ENCODE measurements around the gene ULBP1. TPM values are rescaled to one million over a fixed set of nuclear protein-coding genes. Genes with fewer than 3 reads are reported as not detected.
"Not testable (repeated sequence)": the region's sequence is repeated elsewhere in the genome, so short reads cannot be mapped to it uniquely, and the experiment has no call there.

The ULBP1 gene
- total RNA-seq, 1 experiment from 2014 or later: 1.6 TPM

DNA sequence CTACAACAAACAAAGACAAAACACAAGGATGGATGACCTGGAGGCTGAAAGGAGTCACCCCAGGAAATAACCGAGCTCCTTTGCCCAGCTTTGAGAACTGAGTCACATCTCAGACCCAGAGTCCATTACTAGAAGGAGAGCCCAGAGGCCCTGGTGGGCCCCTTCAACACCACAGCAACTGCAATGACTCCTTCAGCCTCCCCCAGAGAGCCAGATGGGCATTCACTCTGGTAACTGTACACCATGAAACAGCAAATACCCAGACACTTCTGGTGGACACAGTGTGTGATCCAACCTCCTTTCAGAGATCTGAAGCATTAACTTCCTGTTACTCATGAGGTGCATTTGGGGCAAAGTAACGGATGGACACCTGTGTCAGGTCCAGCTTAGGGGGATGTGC lies 39.0 kb downstream of the ULBP1 start:
- Mint-ChIP-seq H3K9me3 (no peaks in the 10 kb centered on the region; a peak in 2 of 5 replicates), H3K27me3 (ENCODE audit: low read depth) (peaks cover 38% of the 10 kb centered on the region), H3K36me3 (ENCODE audit: insufficient read depth in 1 of 3, low read depth in 3 of 3) (peaks cover 0 to 17% (median 0%) of the 10 kb centered on the region in 3 experiments; a peak in 3 of 7 replicates), H3K4me1 (peaks cover 7 to 8% of the 10 kb centered on the region in 2 experiments), H3K27ac (no peak overlapping the region), H3K4me3 (no peak overlapping the region)
- no peak overlapping the region for H2BK120ac ChIP-seq (ENCODE audit: low read depth, low read length, poor library complexity, severe bottlenecking)
- H3K23ac ChIP-seq (ENCODE audit: insufficient read length, low read depth, low read length): no peak overlapping the region
- H2AFZ ChIP-seq (ENCODE audit: low read length): no peak overlapping the region
- H3K23me2 ChIP-seq (ENCODE audit: insufficient read length, low read depth, low read length, poor library complexity, severe bottlenecking): peaks cover 5% of the 10 kb centered on the region
- no peak overlapping the region for H3T11ph ChIP-seq (ENCODE audit: low read length)
- H2BK20ac ChIP-seq (ENCODE audit: low read depth, low read length, poor library complexity, severe bottlenecking): no peak overlapping the region
- H3K9me3 ChIP-seq (ENCODE audit: control insufficient read depth, low read depth, low read length): no peaks in the 10 kb centered on the region
- peaks cover 15% of the 10 kb centered on the region; the same call in 1 of the 2 replicates for H3K27me3 ChIP-seq (ENCODE audit: insufficient read depth, low read length)
- no peak overlapping the region for H3K56ac ChIP-seq (ENCODE audit: insufficient read length, low read depth, low read length)
- H3K79me1 ChIP-seq (ENCODE audit: insufficient read depth, low read depth, low read length, poor library complexity, severe bottlenecking): no peaks in the 10 kb centered on the region
- H3K4me2 ChIP-seq (ENCODE audit: insufficient read depth, insufficient read length, low read length): no peak overlapping the region
- TF ChIP-seq, protein P1, sequence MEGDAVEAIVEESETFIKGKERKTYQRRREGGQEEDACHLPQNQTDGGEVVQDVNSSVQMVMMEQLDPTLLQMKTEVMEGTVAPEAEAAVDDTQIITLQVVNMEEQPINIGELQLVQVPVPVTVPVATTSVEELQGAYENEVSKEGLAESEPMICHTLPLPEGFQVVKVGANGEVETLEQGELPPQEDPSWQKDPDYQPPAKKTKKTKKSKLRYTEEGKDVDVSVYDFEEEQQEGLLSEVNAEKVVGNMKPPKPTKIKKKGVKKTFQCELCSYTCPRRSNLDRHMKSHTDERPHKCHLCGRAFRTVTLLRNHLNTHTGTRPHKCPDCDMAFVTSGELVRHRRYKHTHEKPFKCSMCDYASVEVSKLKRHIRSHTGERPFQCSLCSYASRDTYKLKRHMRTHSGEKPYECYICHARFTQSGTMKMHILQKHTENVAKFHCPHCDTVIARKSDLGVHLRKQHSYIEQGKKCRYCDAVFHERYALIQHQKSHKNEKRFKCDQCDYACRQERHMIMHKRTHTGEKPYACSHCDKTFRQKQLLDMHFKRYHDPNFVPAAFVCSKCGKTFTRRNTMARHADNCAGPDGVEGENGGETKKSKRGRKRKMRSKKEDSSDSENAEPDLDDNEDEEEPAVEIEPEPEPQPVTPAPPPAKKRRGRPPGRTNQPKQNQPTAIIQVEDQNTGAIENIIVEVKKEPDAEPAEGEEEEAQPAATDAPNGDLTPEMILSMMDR (conservative IDR thresholded peaks at IDR 0.05): no peak
- H3K79me2 ChIP-seq (ENCODE audit: insufficient read depth, low read length): no peaks in the 10 kb centered on the region
- H2BK15ac ChIP-seq (ENCODE audit: low read depth, low read length): no peak overlapping the region
- no peak overlapping the region for H4K5ac ChIP-seq (ENCODE audit: insufficient read length, low read depth, low read length)
- H2AK5ac ChIP-seq (ENCODE audit: insufficient read length, low read length): no peak overlapping the region
- no peak overlapping the region for H2BK12ac ChIP-seq (ENCODE audit: insufficient read length, low read depth, low read length)
- H3K4ac ChIP-seq (ENCODE audit: low read depth, low read length): no peak overlapping the region
- no peak overlapping the region for H3K18ac ChIP-seq (ENCODE audit: insufficient read length, low read depth, low read length)
- no peak overlapping the region for H3K14ac ChIP-seq (ENCODE audit: insufficient read depth, low read length)
- no peak overlapping the region for H3K27ac ChIP-seq (ENCODE audit: insufficient read length, low read depth, low read length)
- WGBS (ENCODE audit: extremely low coverage, insufficient read length, low lambda C conversion rate): no CpG with 5 or more reads among the region's 2 CpGs
- H4K20me1 ChIP-seq (ENCODE audit: control insufficient read depth, insufficient read depth, insufficient read length): no peaks in the 10 kb centered on the region
- H4K91ac ChIP-seq (ENCODE audit: insufficient read length, low read depth, low read length): no peak overlapping the region
- no peak overlapping the region for H3K9ac ChIP-seq (ENCODE audit: extremely low read depth, insufficient read length, low read length)
- no peaks in the 10 kb centered on the region for H3K4me1 ChIP-seq (ENCODE audit: insufficient read depth, low read length)
- no peak overlapping the region for H4K8ac ChIP-seq (replicated peaks; ENCODE audit: insufficient read length, low read depth, low read length)
- no peak for DNase-seq
- no peak overlapping the region for H2BK5ac ChIP-seq (ENCODE audit: insufficient read length, low read length)

DNA sequence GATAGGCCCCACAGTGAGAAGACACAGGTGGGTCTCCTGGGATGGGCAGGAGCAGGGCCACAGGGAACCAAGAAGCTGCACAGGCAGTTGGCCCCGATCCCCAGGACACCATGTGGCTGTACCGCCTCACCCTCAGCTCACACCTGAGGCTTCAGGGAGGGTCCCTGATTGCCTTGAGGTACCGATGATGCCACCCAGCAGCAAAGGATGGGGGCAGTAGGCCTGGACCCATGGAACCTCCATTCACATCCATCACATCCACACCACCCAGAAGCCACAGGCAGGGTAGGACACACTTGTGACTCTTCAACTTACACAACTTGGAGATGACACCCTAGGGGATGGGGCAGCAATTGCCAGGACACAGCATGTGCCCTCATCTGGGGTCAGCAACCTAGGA lies 39.9 kb downstream of the ULBP1 start:
- not testable (repeated sequence) for H3T11ph ChIP-seq (ENCODE audit: low read length); H4K5ac ChIP-seq (ENCODE audit: insufficient read length, low read depth, low read length); H3K4me1 Mint-ChIP-seq; H2BK5ac ChIP-seq (ENCODE audit: insufficient read length, low read length); H3K9me3 Mint-ChIP-seq; H3K9ac ChIP-seq (ENCODE audit: extremely low read depth, insufficient read length, low read length); H4K20me1 ChIP-seq (ENCODE audit: control insufficient read depth, insufficient read depth, insufficient read length); H3K14ac ChIP-seq (ENCODE audit: insufficient read depth, low read length); H2BK120ac ChIP-seq (ENCODE audit: low read depth, low read length, poor library complexity, severe bottlenecking); H3K4me2 ChIP-seq (ENCODE audit: insufficient read depth, insufficient read length, low read length); H3K27ac ChIP-seq (ENCODE audit: insufficient read length, low read depth, low read length); DNase-seq; H3K27ac Mint-ChIP-seq; H2BK15ac ChIP-seq (ENCODE audit: low read depth, low read length); H3K23me2 ChIP-seq (ENCODE audit: insufficient read length, low read depth, low read length, poor library complexity, severe bottlenecking); H2AFZ ChIP-seq (ENCODE audit: low read length); H3K23ac ChIP-seq (ENCODE audit: insufficient read length, low read depth, low read length); H3K79me1 ChIP-seq (ENCODE audit: insufficient read depth, low read depth, low read length, poor library complexity, severe bottlenecking); H3K18ac ChIP-seq (ENCODE audit: insufficient read length, low read depth, low read length); H4K8ac ChIP-seq (replicated peaks; ENCODE audit: insufficient read length, low read depth, low read length); H3K56ac ChIP-seq (ENCODE audit: insufficient read length, low read depth, low read length); H2BK12ac ChIP-seq (ENCODE audit: insufficient read length, low read depth, low read length); H3K4me1 ChIP-seq (ENCODE audit: insufficient read depth, low read length); H2AK5ac ChIP-seq (ENCODE audit: insufficient read length, low read length); H4K91ac ChIP-seq (ENCODE audit: insufficient read length, low read depth, low read length); H2BK20ac ChIP-seq (ENCODE audit: low read depth, low read length, poor library complexity, severe bottlenecking); H3K9me3 ChIP-seq (ENCODE audit: control insufficient read depth, low read depth, low read length); H3K4ac ChIP-seq (ENCODE audit: low read depth, low read length); H3K79me2 ChIP-seq (ENCODE audit: insufficient read depth, low read length)
- H3K36me3 Mint-ChIP-seq (ENCODE audit: insufficient read depth in 1 of 3, low read depth in 3 of 3): peaks cover 0 to 17% (median 0%) of the 10 kb centered on the region in 3 experiments; a peak in 3 of 7 replicates
- H3K4me3 Mint-ChIP-seq: peak overlapping the region; percentile 7 to 91; a peak in 2 of 5 replicates
- peaks cover 15% of the 10 kb centered on the region; the same call in 1 of the 2 replicates for H3K27me3 ChIP-seq (ENCODE audit: insufficient read depth, low read length)
- H3K27me3 Mint-ChIP-seq (ENCODE audit: low read depth): peaks cover 42% of the 10 kb centered on the region
- no CpG with 5 or more reads among the region's 3 CpGs for WGBS (ENCODE audit: extremely low coverage, insufficient read length, low lambda C conversion rate)

All from H9 (cell line).